Measurements from ENCODE around the gene SLC44A4.

DNA sequence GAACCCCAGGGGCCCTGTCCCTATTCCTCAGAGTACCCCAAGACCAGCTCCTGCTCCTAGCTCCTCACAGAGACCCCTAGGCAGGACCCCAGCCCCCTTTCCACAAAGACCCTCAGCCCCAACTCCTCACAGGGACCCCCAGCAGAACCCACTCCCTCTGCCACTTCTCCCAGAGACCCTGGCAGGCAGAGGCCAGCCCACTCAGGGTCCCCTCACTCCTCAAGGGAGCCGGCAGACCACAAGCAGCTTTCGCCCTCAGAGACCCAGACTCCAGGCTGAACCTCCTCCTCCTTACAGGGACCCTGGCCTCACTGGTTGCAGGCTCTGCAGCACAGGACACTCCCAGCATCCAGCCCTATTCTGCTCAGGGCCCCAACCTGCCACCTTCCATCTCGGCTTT, 575 bp downstream of the SLC44A4 start:
- TF ChIP-seq, protein P1, sequence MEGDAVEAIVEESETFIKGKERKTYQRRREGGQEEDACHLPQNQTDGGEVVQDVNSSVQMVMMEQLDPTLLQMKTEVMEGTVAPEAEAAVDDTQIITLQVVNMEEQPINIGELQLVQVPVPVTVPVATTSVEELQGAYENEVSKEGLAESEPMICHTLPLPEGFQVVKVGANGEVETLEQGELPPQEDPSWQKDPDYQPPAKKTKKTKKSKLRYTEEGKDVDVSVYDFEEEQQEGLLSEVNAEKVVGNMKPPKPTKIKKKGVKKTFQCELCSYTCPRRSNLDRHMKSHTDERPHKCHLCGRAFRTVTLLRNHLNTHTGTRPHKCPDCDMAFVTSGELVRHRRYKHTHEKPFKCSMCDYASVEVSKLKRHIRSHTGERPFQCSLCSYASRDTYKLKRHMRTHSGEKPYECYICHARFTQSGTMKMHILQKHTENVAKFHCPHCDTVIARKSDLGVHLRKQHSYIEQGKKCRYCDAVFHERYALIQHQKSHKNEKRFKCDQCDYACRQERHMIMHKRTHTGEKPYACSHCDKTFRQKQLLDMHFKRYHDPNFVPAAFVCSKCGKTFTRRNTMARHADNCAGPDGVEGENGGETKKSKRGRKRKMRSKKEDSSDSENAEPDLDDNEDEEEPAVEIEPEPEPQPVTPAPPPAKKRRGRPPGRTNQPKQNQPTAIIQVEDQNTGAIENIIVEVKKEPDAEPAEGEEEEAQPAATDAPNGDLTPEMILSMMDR (IDR thresholded peaks at IDR 0.05) = no peak
- TF ChIP-seq POLR2A (IDR thresholded peaks at IDR 0.05; ENCODE audit: low read length) (no peak), CHD4 (IDR thresholded peaks at IDR 0.05; ENCODE audit: borderline replicate concordance) (no peak), BHLHE40 (IDR thresholded peaks at IDR 0.05; ENCODE audit: low read depth, low read length) (no peak)
